Thyroid gland (tissue), 4 donors: ENCODE results near the gene RYR3.

Experiments
- CTCF ChIP-seq, 6 experiments: fragments of 200-600 bp in 3 of 6; fragments of 450-650 bp in 3 of 6; sonication (generic) in 3 of 6; IDR thresholded peaks; one replicate each; pipeline ENCODE4 v1.5.1; 2016 to 2019; ENCODE audit warnings: antibody characterized with exemption in 6 of 6, mild to moderate bottlenecking in 2 of 6, inconsistent platforms in 1 of 6, moderate library complexity in 1 of 6
- POLR2A ChIP-seq, 2 donors: fragments of 450-650 bp; IDR thresholded peaks; one replicate each; pipeline ENCODE4 v1.6.1; 2017; ENCODE audit warnings: antibody characterized with exemption in 2 of 2, mild to moderate bottlenecking in 2 of 2, moderate library complexity in 1 of 2

GRCh38 chr15:33678602-33679001 is 367.8 kb downstream of the RYR3 start:
- TF ChIP-seq CTCF (IDR thresholded peaks at IDR 0.05) (no peak), POLR2A (IDR thresholded peaks at IDR 0.05) (no peak)
